ENCODE measurements around the gene SYNPO. TPM values are rescaled to one million over a fixed set of nuclear protein-coding genes. Genes with fewer than 3 reads are reported as not detected.

Gene SYNPO
- total RNA-seq, 1 donor from 2014 or later = 195 TPM

DNA sequence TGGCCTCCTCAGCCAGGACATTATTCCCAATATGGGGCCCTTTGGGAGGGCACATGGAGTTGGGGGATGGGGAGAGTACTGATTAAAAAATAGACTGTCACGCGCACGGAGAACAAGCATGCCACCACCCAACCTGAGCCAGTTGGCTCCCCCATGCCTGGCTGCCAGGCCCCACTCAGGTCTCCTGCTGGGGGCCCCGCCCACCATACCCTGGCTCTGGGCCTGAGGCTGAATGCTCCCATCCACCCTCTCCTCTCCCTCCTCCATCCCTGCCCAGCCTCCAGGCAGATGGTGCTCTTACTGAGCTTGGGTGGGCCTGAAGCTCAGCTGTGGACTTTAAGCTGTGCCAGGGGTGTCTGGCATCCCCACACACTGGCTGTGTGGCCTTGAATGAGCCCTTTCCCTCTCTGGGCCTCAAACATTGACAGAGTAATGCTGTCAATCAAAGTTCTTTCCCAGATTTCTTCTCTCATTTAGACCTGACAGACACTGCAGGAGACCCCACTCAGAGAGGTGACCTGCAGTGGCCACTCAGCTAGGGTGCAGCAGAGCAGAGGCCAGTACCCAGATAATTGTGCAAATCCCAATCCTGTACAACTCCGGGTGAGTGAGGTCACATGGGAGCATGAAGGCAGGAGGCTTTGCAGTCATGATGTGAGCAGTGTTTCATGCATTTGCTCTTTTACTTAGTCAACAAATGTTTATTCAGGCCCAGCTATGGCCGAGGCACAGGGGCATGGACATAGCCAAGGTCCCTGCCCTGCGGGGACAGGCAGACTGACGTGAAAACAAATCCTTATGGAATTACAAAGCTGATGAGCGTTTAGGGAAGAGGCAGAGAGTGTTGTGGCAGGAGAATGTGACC lies 9.8 kb upstream of the SYNPO start:
- Mint-ChIP-seq H3K27me3 (ENCODE audit: low read depth) (no peaks in the 10 kb centered on the region), H3K27ac (ENCODE audit: unreplicated experiment) (peak overlapping the region; percentile 77), H3K4me3 (ENCODE audit: unreplicated experiment) (no peak overlapping the region), H3K36me3 (ENCODE audit: low read depth) (peaks cover 6% of the 10 kb centered on the region), H3K9me3 (ENCODE audit: low read depth) (no peaks in the 10 kb centered on the region), H3K4me1 (ENCODE audit: low read depth) (peaks cover 89% of the 10 kb centered on the region)
- DNase-seq (ENCODE audit: low spot score) = no peak
- TF ChIP-seq CTCF (IDR thresholded peaks at IDR 0.05) = no peak

DNA sequence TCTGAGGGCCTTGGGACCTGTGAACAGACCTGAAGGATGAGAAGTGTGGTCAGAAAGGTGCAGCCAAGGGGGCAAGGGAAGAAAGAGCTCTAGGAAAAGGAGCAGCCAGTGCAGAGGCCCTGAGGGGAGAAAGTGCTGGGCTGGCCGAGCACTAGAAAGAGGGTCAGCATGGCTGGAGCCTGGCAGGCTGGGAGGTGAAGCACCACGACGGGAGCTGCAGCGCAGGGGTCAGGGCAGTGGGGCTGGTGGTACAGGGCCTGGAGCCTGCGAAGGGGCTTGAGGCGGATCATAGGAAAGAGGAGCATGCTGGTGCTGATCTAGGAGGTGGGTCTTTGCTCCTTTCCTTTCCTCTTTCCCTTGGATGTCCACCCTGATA lies 9.1 kb upstream of the SYNPO start:
- Mint-ChIP-seq H3K27ac (ENCODE audit: unreplicated experiment) (peak overlapping the region; percentile 70), H3K9me3 (ENCODE audit: low read depth) (no peaks in the 10 kb centered on the region)
- no peak for TF ChIP-seq CTCF (IDR thresholded peaks at IDR 0.05)

GRCh38 chr5:150632305-150633160 lies 7.9 kb upstream of the SYNPO start:
- no peak for DNase-seq (ENCODE audit: low spot score)
- Mint-ChIP-seq H3K9me3 (ENCODE audit: low read depth) (no peaks in the 10 kb centered on the region), H3K36me3 (ENCODE audit: low read depth) (peaks cover 6% of the 10 kb centered on the region), H3K4me3 (ENCODE audit: unreplicated experiment) (no peak overlapping the region), H3K27ac (ENCODE audit: unreplicated experiment) (peak overlapping the region; percentile 92), H3K27me3 (ENCODE audit: low read depth) (no peaks in the 10 kb centered on the region), H3K4me1 (ENCODE audit: low read depth) (peaks cover 89% of the 10 kb centered on the region)
- no peak for TF ChIP-seq CTCF (IDR thresholded peaks at IDR 0.05)

More for the DNA sequence above, 9.1 kb upstream of the SYNPO start:
- Mint-ChIP-seq H3K36me3 (ENCODE audit: low read depth) (peaks cover 6% of the 10 kb centered on the region), H3K4me3 (ENCODE audit: unreplicated experiment) (no peak overlapping the region), H3K27me3 (ENCODE audit: low read depth) (no peaks in the 10 kb centered on the region), H3K4me1 (ENCODE audit: low read depth) (peaks cover 89% of the 10 kb centered on the region)
- DNase-seq (ENCODE audit: low spot score) = no peak

DNA sequence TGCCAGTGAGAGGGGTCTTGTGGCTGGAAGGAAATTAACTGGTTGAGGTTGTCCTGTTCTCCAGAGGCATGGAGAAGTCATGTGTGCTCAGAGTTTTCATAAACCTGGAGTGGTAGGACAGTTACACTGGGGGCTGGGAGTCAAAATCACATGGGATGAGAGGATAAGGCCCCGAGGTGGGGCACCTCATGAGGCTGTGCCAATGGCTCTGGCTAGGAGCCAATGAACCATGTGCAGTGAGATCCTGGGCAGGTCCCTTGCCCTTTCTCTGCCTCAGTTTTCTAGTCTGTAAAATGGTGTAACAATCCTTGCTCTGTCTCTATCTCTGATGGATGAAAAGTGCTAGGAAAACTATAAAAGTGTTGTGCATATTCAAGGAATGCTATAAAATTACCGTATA lies 7.0 kb upstream of the SYNPO start:
- Mint-ChIP-seq H3K27ac (ENCODE audit: unreplicated experiment) (peak overlapping the region; percentile 92), H3K27me3 (ENCODE audit: low read depth) (no peaks in the 10 kb centered on the region), H3K36me3 (ENCODE audit: low read depth) (peaks cover 6% of the 10 kb centered on the region), H3K9me3 (ENCODE audit: low read depth) (no peaks in the 10 kb centered on the region), H3K4me1 (ENCODE audit: low read depth) (peaks cover 89% of the 10 kb centered on the region), H3K4me3 (ENCODE audit: unreplicated experiment) (no peak overlapping the region)
- no peak for TF ChIP-seq CTCF (IDR thresholded peaks at IDR 0.05)
- DNase-seq (ENCODE audit: low spot score) = no peak
